NOMO-1 treated with DMSO at 0.1 percent for 48 hours (cell line): Measurements from ENCODE around the gene POLA1.
"Not testable (repeated sequence)": the region's sequence is repeated elsewhere in the genome, so short reads cannot be mapped to it uniquely, and the experiment has no call there.

Experiments used
- DNase-seq: peaks from one replicate; lab custom pipeline; 2025; ENCODE audit not compliant: unreplicated experiment; lab: John Stamatoyannopoulos, UW

Gene POLA1, protein sequence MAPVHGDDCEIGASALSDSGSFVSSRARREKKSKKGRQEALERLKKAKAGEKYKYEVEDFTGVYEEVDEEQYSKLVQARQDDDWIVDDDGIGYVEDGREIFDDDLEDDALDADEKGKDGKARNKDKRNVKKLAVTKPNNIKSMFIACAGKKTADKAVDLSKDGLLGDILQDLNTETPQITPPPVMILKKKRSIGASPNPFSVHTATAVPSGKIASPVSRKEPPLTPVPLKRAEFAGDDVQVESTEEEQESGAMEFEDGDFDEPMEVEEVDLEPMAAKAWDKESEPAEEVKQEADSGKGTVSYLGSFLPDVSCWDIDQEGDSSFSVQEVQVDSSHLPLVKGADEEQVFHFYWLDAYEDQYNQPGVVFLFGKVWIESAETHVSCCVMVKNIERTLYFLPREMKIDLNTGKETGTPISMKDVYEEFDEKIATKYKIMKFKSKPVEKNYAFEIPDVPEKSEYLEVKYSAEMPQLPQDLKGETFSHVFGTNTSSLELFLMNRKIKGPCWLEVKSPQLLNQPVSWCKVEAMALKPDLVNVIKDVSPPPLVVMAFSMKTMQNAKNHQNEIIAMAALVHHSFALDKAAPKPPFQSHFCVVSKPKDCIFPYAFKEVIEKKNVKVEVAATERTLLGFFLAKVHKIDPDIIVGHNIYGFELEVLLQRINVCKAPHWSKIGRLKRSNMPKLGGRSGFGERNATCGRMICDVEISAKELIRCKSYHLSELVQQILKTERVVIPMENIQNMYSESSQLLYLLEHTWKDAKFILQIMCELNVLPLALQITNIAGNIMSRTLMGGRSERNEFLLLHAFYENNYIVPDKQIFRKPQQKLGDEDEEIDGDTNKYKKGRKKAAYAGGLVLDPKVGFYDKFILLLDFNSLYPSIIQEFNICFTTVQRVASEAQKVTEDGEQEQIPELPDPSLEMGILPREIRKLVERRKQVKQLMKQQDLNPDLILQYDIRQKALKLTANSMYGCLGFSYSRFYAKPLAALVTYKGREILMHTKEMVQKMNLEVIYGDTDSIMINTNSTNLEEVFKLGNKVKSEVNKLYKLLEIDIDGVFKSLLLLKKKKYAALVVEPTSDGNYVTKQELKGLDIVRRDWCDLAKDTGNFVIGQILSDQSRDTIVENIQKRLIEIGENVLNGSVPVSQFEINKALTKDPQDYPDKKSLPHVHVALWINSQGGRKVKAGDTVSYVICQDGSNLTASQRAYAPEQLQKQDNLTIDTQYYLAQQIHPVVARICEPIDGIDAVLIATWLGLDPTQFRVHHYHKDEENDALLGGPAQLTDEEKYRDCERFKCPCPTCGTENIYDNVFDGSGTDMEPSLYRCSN (N-terminal part only)

DNA sequence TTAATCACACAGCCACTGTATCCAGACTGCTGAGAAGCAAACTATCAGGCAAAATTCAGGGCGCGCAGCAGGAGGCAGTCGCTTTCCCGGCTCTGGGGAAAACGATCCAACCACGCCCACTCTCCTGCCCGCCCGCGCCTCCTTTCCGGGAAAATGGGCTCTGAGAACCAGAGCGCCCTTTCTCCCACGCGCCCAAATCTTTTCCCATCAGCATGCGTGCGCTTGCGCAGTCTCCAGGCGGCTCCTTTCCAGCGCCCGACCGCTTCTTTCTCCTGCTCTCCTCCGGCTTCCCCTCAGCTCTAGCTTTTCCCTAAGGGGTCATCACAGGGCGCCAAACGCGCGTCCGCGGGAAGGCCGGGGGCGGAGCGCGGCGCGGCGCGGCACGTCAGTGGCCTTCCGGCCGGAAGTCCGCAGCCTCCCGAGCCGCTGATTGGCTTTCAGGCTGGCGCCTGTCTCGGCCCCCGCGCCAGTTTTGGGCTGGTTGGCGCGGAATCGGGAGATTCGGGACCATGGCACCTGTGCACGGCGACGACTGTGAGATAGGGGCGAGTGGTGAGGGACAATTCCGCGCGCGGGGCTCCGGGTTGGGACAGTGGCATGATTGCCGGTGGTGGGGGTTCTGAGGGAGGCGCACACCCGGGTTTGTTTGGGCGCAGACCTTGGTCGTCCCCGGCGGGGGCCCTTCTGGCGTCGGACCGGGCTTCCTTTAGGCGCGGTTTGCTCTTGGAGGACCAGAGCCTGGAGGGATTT is at the start of gene POLA1:
POLA1 (plus strand) TSS at position 466 of the 750 bp plus-strand sequence; CDS start at position 510, 44 bp downstream.
- peak; percentile 83 for DNase-seq

DNA sequence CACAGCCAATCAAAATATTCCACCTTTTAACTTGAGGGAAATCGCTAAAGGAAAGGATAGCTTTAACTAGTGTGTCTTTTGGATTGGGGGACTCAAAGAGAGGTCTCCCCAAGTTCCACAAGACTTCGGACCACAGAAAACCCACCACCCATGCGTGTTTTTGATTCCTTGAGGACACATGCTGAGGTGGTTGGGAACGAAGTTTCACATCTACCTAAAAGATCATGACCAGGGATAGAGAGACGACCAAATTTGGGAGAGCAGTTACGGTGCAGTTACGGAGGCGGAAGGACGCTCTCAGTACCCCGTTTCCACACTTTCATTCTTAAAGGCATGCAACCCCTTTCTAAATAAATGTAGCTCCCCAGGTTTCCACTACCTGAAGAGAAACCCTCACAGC is 47.7 kb upstream of the POLA1 start:
- no peak for DNase-seq

DNA sequence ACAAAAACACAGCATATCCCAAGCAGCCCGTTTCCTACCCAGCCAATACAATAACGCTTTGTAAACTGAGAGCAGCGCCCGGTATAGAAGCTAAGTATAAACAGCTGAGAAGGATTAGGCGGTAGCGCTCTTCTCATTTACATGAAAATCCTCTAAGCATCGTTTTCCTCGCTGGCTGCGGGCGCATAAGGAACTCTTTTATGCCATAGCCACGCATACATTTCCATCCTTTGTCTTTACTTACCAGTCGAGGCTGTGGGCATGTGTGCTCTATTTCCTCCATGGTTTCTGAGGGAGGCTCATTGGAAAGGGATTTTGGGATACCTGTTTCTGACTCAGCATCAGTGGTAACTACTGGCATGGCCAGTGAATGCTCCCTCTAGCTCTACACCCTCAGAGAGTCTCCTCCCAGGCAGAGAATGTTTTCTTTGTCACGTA is 47.0 kb upstream of the POLA1 start:
- no peak for DNase-seq

DNA sequence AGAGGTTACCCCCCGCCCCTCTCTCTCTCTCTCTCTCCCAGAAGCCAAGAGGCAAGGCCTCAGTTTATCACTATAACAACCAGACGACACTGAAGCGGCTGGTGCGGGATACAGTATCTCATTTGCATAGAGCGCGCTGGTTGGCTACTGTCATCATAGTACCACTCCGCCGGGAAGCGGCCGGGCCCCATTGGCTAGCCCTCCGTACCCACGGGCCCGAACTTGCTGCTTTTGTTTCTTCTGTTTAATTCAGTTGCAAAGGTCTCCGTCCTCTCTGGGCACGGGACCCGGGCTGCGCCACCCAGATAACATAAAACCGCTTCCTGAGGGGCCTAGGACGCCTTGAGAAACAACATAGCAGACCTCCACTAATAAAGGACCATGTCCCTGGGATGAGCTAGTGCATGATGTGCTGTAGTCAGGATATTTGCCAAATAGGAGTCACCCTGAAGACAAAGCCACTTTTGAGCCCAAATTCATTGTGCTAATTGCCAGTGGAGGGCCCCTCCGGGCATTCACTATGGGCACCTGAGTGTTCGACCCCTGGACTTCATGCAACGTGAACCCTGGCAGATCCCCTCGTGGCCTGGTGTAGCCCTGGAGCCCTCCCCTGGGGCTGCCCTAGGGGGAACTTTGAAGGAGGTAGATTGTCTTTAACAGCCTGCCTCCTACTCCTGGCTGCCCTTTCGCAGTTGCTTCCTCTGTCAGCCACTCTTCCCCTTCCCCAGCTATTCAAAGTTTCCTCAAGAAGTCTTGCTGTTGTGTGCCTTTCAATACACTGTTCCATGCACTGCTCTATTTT is 46.3 kb upstream of the POLA1 start, which contains the start of gene PCYT1B:
PCYT1B (minus strand) TSS at position 91 of the 802 bp plus-strand sequence. CDS start 242 bp downstream, outside the sequence.
- peak; percentile 40 for DNase-seq

DNA sequence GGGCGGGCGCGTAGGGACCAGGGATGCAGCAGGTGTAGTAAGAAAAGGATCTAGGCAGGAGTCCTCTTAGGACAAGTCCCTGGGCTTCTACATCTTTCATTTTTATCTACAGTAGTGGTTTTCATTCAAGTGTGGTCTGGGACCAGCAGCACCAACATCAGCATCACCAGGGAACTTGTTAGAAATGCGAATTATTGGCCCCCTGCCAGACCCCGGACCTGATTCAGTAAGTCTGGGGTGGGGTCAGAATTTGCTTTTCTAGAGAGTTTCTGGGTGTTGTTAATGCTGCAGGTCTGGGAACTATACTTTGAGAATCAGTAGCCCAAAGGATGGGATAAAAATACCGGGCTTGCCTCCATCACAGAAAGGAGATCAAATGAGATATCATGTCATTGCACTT is 45.2 kb upstream of the POLA1 start:
- DNase-seq: no peak

DNA sequence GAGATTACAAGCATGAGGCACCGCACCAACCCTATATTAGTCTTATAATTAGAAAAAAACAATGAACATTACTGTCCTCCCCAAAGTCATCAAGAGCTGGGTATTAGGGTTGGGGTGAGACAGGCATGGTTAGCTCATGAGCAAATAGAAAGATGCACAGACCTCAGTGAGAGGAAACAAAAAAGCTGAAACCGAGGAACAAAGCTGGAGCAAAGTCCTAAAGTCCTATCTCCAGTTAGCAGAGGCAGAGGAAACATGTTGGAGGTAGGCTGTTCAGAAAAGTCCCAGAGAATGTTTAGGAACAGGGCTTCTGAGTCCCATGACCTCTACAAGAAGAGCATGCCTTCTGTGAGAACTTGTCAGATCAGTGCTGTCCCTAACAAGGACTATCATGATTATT is 41.9 kb upstream of the POLA1 start:
- no peak for DNase-seq

DNA sequence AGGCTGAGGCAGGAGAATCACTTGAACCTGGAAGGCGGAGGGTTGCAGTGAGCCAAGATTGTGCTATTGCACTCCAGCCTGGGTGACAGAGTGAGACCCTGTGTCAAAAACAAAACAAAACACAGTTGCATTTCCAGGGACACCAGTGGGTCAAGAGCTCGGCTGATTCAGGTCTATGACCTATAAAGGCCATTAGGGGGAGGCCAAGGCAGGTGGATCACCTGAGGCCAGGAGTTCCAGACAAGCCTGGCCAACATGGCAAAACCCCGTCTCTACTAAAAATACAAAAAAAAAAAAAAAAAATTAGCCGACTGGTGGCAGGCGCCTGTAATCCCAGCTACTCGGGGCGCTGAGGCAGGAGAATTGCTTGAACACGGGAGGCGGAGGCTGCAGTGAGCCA is 38.0 kb upstream of the POLA1 start:
- DNase-seq: not testable (repeated sequence)

DNA sequence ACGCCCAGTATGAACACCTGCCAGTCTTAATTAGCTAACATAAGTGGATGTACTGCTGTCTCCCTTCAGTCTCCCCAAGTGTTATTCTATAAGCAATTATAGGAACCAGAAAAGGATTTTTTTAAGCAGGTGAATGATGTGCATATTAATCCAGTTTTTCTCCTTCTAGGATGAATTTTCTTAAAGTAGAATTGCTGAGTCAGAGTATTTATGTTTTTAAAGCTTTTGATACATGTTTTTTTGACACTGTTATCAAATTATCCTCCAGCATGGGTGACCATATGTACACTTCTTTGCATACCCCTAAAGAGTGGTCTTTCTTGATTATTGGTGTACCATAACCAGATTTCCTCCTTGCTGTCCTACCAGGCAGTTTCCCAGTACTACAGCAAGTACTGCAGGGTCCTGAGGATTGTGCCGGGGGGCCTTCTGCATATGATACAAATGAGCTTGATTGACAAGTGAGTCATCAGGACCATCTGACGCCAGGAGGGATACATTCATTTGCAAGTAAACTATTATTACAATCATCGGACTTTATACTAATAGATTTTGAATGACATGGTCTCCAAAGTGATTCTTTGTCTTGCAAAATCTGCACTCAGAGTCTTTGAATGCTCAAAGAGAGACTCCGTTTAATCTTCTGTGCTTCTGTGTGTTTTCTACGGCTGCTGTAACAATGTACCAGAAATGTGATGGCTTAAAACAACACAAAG is 35.9 kb upstream of the POLA1 start:
- DNase-seq: no peak

DNA sequence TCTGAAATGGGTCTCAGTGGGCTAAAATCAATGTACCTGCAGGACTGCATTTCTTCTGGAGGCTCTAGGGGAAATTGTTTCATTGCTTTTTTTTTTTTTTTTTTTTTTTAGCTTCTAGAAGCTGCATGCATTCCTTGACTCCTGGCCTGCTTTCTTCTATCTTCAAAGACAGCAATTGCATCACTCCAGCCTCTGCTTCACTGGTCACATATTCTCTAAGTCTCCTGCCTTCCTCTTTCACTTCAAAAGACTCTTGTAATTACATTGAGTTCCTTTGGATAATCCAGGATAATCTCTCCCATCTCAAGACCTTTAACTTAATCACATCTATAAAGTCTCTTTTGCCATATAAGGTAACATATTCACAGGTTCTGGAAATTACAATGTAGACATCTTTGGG is 35.3 kb upstream of the POLA1 start:
- no peak for DNase-seq

DNA sequence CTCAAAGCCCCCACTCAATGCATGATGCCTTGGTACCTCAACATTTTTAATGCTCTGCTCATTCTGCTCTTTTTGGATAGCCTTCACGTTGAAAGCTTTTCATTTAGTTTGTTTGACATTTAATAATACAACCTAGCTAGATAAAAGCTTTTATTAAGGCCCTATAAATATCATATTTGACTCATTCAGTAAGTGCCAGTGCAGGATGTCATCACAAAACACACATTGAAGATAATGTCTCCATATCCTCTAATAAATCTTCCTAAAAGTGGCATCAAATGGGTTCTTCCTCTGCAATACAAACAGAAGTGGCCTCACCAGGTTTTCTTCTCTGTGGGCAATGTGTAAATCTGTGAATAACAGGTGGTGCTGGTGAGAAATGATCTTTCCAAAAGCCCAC is 34.6 kb upstream of the POLA1 start:
- DNase-seq: no peak

DNA sequence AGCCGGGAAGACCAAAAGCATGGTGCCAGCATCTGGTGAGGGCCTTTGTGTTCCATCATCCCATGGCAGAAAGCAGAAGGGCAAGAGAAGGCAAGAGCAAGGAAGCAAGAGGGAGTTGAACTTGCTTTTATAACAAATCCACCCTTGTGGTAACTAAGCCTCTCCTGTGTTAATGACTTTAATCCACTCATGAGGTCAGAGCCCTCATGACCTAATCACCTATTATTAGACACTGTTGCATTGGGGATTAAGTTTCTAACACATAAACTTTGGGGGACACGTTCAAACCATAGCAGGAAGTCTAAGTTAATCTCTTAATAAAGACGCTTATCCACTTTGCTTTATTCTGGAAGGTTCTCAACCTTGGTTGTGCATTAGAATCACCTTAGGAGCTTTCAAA is 34.1 kb upstream of the POLA1 start:
- DNase-seq: no peak

DNA sequence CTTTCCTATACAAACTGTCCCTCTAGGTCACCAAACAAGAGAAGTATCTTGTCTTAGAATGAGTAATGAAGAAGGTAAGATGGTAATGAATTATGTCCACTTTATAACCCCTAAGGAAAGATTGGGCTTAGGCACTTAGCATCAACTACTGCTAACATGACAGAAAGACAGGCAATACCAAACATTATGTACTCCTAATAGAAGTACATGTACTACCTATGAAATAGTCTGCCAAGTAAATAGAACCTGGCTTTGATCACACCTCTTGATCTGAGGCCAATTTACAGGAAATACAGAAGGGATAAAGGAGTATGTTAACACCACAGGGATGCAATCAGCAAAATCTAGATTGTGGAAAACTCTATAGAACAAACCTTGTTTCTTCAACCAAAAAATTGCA is 32.4 kb upstream of the POLA1 start:
- DNase-seq: no peak

DNA sequence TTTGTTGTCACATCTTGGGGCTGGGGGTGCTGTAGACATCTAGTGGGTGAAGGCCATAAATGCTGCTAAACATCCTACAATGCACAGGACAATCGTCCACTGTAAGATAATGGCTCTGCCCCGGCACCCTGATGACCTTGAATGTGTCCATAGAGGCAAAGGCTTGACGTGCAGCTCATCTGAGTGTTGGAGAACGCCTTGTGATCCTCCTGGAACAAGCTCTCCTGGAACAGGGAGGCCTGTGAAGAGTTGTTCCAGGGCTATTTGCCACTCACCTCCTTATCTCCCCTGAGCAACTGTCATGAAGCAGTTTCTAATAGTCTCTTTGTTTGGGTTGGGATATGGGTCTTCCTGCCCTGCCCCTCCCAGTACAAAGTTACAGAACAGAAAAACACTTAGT is 31.4 kb upstream of the POLA1 start:
- no peak for DNase-seq

DNA sequence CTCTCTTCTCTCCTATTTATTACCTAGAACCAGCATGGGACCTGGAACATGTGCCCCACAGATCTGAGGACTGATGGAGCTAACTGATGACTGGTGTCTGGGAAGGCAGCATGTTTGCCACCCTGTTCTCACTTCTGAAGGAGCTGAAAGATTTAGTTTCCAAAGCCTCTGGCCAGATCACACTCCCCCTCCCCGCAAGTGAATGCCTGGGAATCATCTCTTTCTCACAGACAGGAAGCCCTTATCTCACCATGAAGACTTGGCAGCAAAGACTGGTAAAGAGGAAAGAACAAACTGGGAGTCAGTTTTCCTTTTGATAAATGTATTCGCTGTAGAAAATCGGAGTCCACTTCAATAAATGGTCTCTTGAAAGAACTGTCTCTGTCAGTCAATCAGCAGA is 25.6 kb upstream of the POLA1 start:
- DNase-seq: no peak

DNA sequence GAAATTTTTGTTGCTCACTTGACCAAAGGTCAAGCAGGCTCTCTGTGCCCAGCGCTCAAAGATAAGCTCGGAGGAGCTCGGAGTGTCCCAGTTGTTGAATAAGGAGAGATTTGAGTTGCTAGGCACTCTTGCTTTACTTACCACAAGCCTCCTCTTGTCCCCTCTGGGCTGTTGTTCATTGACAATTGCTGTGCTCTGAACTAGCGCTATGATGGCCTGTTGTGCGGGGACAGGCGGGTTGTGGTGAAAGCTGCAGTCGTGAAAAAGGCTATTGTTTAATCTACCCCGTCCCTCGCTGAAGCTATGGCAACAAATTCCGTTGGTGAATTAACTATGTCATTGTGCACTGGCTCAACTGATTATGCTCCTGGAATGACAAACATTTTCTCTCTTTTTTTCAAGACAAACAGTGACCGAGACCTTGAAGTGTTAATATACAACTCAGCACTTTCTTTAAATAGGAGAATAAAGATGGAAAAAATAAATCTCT is 21.0 kb upstream of the POLA1 start:
- no peak for DNase-seq

DNA sequence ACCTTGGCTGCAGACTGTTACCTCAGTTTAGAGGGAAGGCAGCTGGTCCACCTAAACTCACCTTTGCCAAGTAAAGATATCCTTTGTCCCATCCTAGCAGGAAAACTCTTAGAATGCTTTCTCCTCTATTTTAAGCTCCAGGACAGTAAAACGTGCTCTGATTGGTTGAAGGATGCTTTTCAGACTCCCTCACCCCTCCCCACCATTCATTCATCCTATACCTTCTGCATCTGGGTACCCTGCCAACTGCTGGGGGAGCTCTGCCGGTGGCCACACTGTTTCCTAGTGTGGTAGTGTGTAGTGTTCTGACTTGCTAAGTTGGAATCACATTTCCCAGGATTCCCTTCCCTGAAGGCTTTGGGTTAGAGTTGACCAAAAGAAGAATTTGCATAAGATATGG is 20.3 kb upstream of the POLA1 start:
- DNase-seq: no peak

DNA sequence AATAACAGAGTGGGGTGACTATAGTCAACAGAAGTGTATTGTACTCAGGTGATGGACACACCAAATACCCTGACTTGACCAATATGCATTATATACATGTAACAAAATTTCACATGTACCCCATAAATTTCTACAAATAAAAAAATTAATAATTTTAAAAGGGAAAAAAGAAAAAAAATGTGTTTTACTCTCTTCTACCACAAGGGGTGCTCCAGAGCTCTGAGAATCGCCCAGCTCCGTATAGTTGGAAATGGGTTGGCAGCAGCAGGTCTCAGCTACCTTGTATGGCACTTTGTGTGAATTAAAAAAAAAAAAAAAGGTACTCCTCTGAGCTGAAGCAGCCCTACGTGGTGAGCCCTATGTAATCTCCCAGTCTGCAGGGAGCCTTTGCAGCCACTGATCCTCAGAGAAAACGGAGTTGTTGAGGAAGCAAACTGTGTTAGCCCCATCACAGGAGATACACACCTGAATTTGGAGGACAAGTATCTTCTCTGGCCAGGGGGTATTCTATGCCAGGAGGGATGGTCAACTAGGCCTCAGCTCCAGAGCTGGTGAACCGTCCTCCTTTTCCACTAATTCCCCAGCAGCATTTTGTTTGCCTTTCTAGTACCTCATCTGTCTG is 17.2 kb upstream of the POLA1 start:
- DNase-seq: no peak

DNA sequence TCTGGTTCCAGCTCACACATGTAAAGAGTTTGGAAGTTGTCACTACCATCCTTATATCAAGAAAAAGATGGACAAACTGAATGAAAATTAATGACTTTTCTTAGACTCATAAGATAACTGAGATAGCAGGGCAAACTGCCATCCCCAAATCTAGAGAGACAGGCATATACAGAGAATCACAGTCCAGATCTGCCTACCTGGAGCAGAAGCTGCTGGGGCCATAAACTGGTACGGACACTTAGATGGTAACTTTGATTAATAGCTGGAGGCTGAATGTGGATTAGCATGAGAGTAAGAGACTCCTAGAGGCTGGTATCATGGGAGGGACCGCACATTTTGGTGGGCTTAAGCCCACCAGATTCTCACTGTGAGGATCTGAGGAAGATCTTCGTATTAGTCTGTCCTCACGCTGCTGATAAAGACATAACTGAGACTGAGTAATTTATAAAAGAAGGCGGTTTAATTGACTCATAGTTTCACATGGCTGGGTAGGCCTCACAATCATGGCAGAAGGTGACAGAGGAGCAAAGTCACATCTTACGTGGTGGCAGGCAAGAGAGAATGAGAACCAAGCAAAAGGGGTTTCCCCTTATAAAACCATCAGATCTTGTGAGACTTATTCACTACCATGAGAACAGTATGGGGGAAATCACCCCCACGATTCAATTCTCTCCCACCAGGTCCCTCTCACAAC is 10.8 kb upstream of the POLA1 start:
- no peak for DNase-seq
